NCI-H345 (cell line): ENCODE measurements around the gene F12.
"Not testable (repeated sequence)": the region's sequence is repeated elsewhere in the genome, so short reads cannot be mapped to it uniquely, and the experiment has no call there.

Experiments used
- DNase-seq: peaks from one replicate; lab custom pipeline; 2025; lab: John Stamatoyannopoulos, UW

Gene F12

GRCh38 chr5:177368869-177369644 lies 40.3 kb downstream of the F12 start:
- no peak for DNase-seq

DNA sequence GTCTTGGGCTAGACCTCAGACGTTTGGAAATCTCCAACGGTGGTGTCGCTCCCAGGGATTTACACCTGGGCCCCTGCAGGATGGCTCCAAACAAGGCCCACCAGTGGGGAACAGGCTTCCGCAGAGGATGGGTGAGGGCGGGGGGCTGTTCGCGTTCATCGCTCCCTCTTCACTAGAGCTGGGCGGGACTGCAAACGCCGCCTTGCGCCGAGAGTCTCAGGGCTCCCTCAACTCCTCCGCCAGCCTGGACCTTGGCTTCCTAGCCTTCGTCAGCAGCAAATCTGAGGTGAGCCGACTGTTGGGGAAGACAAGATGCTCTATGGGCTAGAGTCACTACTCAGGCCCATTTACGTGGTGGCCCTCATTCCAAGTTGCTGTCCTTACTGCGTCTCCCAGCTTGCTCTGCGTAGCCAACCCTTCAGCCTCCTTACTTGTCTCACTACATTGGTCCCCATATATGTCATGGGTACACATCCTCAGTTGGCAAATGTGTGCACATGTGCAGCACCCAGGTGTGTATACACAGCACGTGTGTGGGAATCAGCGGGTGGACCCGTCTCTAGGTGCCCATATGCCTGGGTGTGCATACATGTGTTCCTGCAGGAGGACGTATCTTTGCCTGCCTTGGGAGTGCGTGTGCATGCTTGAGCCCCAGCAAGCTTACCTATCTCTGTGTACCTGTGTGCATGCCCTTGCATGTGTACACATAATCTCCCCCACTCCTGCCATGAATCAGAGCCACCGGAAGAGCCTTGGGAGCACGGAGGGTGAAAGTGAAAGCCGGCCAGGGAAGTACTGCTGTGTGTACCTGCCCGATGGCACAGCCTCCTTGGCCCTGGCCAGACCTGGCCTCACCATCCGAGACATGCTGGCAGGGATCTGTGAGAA lies 41.1 kb downstream of the F12 start:
- DNase-seq: no peak

DNA sequence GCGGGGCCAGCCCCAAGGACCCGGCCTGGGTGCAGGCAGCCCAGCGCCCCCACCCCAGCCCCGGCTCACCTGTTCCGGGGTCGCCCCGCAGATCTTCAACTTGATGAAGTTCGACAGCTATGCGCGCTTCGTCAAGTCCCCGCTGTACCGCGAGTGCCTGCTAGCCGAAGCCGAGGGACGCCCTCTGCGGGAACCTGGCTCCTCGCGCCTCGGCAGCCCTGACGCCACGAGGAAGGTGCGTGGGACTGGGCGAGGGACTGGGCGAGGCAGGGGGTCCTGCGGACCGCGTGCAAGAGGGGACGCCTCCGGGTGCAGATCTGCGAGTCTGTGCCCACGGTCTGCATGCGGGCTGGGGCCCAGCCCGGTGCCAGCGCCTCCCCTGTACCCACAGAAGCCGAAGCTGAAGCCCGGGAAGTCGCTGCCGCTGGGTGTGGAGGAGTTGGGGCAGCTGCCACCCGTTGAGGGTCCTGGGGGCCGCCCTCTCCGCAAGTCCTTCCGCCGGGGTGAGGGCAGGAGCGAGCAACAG lies 42.0 kb downstream of the F12 start:
- no peak for DNase-seq

DNA sequence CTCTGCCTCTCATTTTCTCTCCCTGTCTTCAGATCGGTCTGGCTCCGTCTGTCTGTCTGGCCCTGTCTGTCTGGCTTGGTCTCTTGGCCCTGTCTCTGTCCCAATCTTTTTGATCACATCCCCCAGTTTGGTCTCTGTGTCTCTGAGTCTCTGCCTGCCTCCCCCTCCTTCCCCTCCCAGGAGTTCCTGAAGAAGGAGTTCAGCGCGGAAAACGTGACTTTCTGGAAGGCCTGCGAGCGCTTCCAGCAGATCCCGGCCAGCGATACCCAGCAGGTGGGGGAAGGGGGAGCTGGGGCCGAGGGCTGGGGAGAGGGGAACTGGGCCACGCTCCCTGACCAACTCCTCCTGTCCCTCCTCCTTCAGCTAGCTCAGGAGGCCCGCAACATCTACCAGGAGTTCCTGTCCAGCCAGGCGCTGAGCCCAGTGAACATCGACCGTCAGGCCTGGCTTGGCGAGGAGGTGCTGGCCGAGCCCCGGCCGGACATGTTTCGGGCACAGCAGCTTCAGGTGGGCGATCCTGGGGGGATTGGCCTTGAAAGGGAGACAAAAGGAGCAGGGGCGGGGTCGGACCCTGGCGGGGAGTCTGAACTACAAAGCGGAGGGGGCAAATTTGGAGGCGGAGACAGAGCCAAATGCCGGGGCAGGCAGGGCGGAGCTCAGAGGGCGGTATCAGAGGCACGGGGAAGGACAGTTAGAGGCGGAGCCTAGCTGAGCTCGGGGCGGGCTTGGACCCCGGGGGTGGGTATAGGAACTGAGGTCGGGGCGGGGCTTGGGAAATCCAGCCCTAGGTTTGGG lies 42.6 kb downstream of the F12 start:
- DNase-seq: peak; percentile 42

DNA sequence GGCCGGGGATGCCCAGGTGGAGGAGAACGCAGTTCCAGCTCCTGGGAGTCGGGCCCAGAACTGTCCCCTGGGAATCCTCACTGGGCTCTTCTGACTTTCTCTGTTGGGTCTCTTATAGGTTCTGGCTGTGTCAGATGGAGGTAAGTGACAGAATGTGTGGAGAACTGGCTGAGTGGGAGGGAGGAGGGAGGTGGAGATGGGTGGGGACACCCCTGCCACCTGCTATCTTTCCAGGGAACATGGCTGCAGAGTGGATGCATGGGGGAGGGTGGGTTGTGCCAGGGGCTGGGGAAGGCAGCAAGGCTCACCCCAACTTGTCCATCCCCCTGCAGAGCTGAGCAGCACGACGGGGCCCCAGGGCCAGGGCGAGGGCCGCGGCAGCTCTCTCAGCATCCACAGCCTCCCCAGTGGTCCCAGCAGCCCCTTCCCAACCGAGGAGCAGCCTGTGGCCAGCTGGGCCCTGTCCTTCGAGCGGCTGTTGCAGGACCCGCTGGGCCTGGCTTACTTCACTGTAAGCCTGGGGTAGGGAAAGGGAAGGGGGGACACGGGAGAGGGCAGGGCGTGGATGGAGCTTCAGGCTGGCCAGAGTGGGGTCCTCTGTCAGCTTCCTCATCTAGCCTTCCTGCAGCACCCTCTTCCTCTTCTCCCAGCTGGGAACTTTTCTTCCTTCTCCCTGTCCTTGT lies 43.4 kb downstream of the F12 start:
- DNase-seq: no peak

DNA sequence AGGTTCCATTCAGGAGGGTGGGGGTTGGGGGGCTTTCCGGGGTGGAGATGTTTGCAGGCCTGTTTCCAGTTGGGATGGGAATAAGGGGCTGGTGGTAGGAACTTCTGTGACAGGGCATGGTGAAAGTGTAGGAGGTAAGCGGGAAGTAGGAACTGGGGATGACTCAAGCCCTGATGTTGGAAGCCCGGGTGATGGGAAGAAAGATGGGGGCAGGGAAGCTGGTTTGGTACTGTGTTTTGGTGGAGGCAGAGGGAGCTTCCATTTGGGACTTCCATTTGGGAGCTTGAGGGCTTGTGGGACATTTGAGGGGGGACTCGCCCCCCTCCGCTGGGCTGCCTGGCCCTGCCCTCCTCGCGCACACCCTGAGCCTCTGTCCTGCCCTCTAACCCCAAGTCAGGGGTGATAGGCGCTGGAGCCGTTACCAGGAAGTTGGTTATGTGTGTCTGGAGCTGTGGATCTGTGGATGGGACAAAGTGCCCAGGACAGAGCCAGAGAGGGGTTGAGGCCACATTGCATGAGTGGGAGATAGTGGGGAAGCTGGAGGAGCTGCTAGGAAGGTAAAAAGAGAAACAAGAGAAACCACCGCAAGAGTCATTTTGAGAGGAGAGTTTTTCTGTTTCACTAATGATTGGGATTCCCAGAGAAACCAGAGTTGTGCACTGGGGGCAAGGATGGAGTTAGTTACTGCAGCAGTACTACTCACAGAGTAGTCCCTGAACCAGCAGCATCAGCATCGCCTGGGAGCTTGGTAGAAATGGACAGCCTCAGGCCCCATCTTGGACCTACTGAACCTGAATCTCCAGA lies 45.0 kb downstream of the F12 start:
- DNase-seq: no peak

GRCh38 chr5:177363565-177363964 lies 45.8 kb downstream of the F12 start:
- no peak for DNase-seq

- peak; percentile 79 for DNase-seq
These were observed 46.5 kb downstream of the F12 start for GRCh38 chr5:177362610-177363507.

- DNase-seq: no peak
These were observed 47.1 kb downstream of the F12 start for GRCh38 chr5:177362292-177362609.

- DNase-seq: no peak
These were observed 47.7 kb downstream of the F12 start for GRCh38 chr5:177361418-177362291.

- not testable (repeated sequence) for DNase-seq
These were observed 48.6 kb downstream of the F12 start for GRCh38 chr5:177360740-177361139.

DNA sequence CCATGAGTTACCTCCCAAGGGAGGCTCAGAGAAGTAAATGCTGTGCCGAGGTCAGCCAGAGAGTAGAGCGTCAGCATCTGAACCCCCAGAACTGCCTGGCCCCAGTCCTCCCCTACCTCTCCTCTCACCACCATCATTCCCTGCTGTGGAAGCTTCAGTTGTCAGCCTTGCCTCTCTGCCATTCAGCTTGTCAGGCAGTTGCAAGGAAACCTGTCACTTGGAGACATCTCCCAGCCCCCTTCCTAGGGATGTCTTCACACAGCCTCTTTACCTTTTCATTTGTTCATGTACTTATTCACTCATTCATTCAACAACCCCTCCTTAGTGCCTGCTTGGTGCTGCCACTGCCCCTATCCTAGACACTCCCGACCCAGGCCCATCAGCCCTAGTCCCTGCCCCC lies 49.5 kb downstream of the F12 start:
- DNase-seq: no peak

DNA sequence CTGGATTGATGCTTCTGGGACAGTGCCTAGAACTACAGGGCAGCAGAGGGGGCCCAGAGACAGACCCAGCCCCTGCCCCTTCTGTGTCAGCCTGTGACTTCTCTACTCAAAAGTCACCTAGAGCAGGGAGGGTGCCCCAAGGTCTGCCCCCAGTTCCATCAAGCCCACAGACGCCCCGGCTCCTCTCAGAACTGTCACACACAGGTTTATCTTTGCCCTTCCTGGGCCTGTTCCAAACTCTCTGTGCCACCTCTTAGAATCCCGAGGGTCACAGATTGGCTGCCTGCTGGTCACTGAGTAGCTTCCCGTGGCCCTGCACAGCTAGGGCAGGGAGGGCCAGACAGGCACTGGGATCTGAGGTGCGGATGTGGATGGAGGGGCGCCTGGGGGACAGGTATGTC lies 49.9 kb downstream of the F12 start:
- DNase-seq: no peak

DNA sequence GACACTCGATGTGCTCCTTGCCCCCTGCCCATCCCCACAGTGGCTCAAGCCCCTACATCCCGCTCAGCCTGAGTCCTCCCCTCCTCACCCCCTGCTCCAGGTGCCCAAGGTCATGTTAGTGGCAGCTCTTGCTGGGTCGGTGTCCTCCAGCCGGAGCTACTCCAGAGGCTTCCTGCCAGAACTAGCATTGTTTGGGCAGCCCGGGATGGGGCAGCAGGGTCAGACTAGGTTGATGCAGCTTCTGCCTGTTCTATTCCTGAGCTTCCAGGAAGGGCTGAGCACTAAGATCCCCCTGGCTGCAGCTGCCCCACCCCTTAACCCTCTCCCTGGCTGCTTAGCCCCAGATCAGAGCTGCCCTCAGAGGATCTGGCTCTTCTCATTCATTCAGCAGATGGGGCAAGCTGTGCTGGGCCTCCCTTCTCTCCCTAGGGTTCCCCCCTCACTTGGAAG lies 51.0 kb downstream of the F12 start:
- no peak for DNase-seq

DNA sequence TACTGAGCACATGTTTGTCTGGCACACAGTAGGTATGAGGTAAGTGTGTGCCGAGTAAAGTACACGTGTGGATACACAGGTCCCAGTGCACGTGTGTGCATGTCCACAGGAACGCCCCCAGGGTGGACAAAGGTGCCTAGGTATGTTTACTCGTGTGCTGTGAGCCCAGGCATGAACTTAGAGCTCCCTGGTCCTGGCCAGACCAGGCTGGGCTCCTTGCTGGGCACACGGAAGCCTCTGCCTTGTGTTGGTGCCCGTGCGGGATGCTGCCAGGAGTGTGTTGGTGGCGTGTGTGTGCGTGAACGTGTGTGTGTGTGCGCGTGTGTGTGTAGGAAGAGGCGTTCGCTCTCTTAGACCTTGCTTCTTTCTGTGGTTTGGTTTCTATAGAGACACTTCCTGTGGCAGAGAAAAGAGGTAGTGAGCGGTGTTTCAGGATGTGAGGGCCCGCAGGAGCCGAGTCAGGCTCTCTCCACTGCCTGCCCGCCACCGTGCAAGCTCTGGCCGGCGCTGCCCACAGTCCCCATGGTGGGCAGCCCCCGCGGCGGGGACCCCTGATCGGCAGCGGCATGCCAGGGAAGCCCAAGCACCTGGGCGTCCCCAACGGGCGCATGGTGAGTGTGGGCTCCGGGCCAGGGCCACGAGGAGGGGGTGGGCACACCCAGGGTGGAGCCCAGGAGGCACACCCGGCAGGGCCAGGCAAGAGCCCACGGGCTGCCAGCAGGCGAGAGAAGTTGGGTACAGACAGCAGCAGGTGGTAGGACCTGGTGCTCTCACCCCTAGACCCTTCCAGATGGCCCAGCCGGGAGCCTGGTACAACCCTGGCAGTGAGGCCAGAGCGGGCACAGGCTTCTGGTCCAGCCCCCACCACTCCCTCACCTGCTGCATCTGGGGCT lies 51.7 kb downstream of the F12 start, which contains the start of gene RGS14:
TSS of gene RGS14 (plus strand) at position 466 of the 893 bp plus-strand sequence. CDS start at position 567, 101 bp downstream.
- peak; percentile 50 for DNase-seq

DNA sequence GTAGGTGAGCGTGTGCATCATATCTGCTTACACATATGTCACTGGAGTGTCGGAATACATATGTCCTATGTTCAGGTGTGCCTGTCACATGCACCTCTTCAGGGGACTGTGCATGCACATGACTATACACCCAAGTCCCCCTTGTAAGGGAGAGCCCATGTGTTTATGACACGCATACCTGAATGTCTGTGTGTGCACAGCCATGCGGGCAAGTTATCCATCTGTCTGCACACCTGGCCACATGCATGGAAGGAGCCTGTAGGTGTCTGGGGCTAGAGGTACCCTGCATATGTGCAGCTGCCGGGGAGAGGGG lies 52.3 kb downstream of the F12 start:
- no peak for DNase-seq

DNA sequence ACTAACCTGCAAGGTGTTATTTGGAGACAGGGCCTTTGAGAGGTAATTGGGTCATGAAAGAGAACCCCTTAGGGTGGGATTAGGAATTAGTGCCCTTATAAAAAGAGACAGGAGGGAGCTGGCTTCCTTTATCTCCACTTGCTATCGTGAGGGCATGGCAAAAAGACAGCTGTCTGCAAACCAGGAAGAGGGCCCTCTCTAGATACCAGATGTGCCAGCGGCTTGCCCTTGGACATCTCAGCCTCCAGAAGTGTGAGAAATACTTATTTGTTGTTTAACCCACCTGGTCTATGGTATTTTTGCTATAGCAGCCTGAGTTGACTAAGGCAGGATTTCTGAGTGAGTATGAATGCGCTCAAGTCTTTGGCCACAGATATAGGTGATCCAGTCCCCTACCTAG lies 52.6 kb downstream of the F12 start:
- DNase-seq: no peak

DNA sequence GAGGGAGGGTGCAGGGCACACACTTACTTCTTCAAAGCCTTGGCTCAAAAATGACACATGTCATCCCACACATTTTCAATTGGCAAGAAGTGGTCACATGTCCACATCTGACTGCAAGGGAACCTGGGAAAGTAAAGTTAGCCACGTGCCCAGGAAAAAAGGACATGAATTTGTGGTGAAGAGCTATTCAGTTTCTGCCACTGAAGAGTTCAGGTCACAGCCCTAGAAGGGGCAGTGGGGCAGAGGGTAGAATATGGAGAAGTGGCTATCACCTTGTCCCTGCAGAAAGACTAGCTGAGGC lies 53.5 kb downstream of the F12 start:
- DNase-seq: no peak
